ENCODE data around the gene FBXO45.

GRCh38 chr3:196627918-196628231, 59.4 kb downstream of the FBXO45 start:
- TF ChIP-seq REST (IDR thresholded peaks at IDR 0.05) (no peak), CTCF (IDR thresholded peaks at IDR 0.05; ENCODE audit: low read depth, low read length, missing input control) (no peak), GABPA (IDR thresholded peaks at IDR 0.05 in 1 of 2, conservative IDR thresholded peaks at IDR 0.05 in 1 of 2) (no peak), JUND (IDR thresholded peaks at IDR 0.05) (no peak), ATF3 (IDR thresholded peaks at IDR 0.05) (no peak), RAD21 (IDR thresholded peaks at IDR 0.05) (no peak), RXRA (IDR thresholded peaks at IDR 0.05) (no peak)

Measured in liver (tissue), 3 donors.